OCI-LY7 (cell line): ENCODE data around the gene BAHCC1.

ENCODE experiments used
- EZH2phosphoT487 ChIP-seq: fragments of 200-600 bp; sonication (generic); IDR thresholded peaks from 2 replicates; pipeline ENCODE4 v1.6.1; 2018; ENCODE audit warnings: low read depth, borderline replicate concordance, mild to moderate bottlenecking, mixed run types, antibody characterized with exemption, low read length, moderate library complexity, mixed read lengths
- TF ChIP-seq, protein P1 (sequence below): fragments of 200-600 bp; sonication (generic); conservative IDR thresholded peaks from 2 replicates; pipeline ENCODE4 v1.5.1; 2014; ENCODE audit warnings: mild to moderate bottlenecking, antibody characterized with exemption, low read length, moderate library complexity, mixed read lengths

DNA sequence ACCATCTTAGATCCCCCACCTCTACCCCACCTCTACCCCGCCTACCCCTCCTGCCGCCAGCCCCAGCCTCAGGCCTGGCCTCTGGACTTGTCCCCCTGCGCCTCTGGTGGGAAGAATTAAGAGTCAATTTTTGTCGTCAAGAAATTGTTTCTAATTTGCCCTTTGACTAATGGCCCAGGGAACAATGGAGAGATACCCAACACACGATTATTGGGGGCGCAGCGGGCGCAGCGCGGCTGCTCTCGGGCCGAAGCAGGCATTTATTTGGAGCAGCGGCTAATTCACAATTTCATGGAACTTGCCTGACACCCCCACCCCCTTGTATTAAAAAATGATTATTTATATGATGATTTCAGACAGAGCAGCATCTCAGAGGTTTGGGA lies 4.4 kb upstream of the BAHCC1 start:
- TF ChIP-seq, protein P1, sequence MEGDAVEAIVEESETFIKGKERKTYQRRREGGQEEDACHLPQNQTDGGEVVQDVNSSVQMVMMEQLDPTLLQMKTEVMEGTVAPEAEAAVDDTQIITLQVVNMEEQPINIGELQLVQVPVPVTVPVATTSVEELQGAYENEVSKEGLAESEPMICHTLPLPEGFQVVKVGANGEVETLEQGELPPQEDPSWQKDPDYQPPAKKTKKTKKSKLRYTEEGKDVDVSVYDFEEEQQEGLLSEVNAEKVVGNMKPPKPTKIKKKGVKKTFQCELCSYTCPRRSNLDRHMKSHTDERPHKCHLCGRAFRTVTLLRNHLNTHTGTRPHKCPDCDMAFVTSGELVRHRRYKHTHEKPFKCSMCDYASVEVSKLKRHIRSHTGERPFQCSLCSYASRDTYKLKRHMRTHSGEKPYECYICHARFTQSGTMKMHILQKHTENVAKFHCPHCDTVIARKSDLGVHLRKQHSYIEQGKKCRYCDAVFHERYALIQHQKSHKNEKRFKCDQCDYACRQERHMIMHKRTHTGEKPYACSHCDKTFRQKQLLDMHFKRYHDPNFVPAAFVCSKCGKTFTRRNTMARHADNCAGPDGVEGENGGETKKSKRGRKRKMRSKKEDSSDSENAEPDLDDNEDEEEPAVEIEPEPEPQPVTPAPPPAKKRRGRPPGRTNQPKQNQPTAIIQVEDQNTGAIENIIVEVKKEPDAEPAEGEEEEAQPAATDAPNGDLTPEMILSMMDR, result no peak
- TF ChIP-seq EZH2phosphoT487, result no peak
